ENCODE measurements around the gene NCSTN. TPM values are rescaled to one million over a fixed set of nuclear protein-coding genes. Genes with fewer than 3 reads are reported as not detected.

Gene NCSTN
- total RNA-seq, 4 donors from 2014 or later, result 37.2 to 64.9 (median 48.3) TPM

GRCh38 chr1:160342526-160342925 is 657 bp upstream of the NCSTN start:
- TF ChIP-seq CTCF (IDR thresholded peaks at IDR 0.05), result no peak
- H3K4me3 ChIP-seq (ENCODE audit: low read depth, poor library complexity, severe bottlenecking), result peak overlapping the region; percentile 95
- WGBS, 2 donors, result 0 to 1% methylated on average over 7 of the region's 7 CpGs
- DNase-seq (ENCODE audit: low spot score in 2 of 2), result no peak
- intact Hi-C loops (cut with DNase I; ENCODE audit: low total_unique reads), result no loop called here

- intact Hi-C loops (cut with DNase I; ENCODE audit: low total_unique reads), result no loop called here
- WGBS, 2 donors, result 82 to 87% methylated on average over 3 of the region's 3 CpGs
- no peak for DNase-seq (ENCODE audit: low spot score in 2 of 2)
- H3K4me3 ChIP-seq (ENCODE audit: low read depth, poor library complexity, severe bottlenecking), result no peak overlapping the region
- TF ChIP-seq CTCF (IDR thresholded peaks at IDR 0.05), result no peak
- no peak for TF ChIP-seq POLR2A (IDR thresholded peaks at IDR 0.05)
Observed at GRCh38 chr1:160344241-160344640, 1.1 kb downstream of the NCSTN start.

GRCh38 chr1:160344936-160345335 is 1.8 kb downstream of the NCSTN start:
- 91 to 94% methylated on average over 6 of the region's 6 CpGs for WGBS, 2 donors
- intact Hi-C loops (cut with DNase I; ENCODE audit: low total_unique reads), result no loop called here
- DNase-seq (ENCODE audit: low spot score in 2 of 2), result no peak
- TF ChIP-seq POLR2A (IDR thresholded peaks at IDR 0.05), result no peak
- TF ChIP-seq CTCF (IDR thresholded peaks at IDR 0.05), result no peak
- H3K4me3 ChIP-seq (ENCODE audit: low read depth, poor library complexity, severe bottlenecking), result no peak overlapping the region

GRCh38 chr1:160346463-160346862 is 3.3 kb downstream of the NCSTN start:
- WGBS, 2 donors, result 78 to 87% methylated on average over 10 of the region's 10 CpGs
- H3K4me3 ChIP-seq (ENCODE audit: low read depth, poor library complexity, severe bottlenecking), result no peak overlapping the region
- DNase-seq (ENCODE audit: low spot score in 2 of 2), result peak in 1 of 2 donors; percentile 53
- intact Hi-C loops (cut with DNase I; ENCODE audit: low total_unique reads), result no loop called here
- TF ChIP-seq CTCF (IDR thresholded peaks at IDR 0.05) (no peak), POLR2A (IDR thresholded peaks at IDR 0.05) (no peak)

GRCh38 chr1:160346958-160347357 is 3.8 kb downstream of the NCSTN start:
- WGBS, 2 donors, result 62 to 64% methylated on average over 4 of the region's 4 CpGs

More at GRCh38 chr1:160346958-160347357, 3.8 kb downstream of the NCSTN start:
- TF ChIP-seq CTCF (IDR thresholded peaks at IDR 0.05) (no peak), POLR2A (IDR thresholded peaks at IDR 0.05) (no peak)
- no peak overlapping the region for H3K4me3 ChIP-seq (ENCODE audit: low read depth, poor library complexity, severe bottlenecking)
- DNase-seq (ENCODE audit: low spot score in 2 of 2), result no peak
- intact Hi-C loops (cut with DNase I; ENCODE audit: low total_unique reads), result no loop called here

Data from lower leg skin (tissue), 4 donors.